Cerebellar cortex (tissue), 1 donor: Measurements from ENCODE around the gene ARF1.

Source experiments
- DNase-seq: peaks from one replicate; pipeline ENCODE4 v3.0.0-alpha.2; 2015; ENCODE audit warnings: low spot score

Gene ARF1

DNA sequence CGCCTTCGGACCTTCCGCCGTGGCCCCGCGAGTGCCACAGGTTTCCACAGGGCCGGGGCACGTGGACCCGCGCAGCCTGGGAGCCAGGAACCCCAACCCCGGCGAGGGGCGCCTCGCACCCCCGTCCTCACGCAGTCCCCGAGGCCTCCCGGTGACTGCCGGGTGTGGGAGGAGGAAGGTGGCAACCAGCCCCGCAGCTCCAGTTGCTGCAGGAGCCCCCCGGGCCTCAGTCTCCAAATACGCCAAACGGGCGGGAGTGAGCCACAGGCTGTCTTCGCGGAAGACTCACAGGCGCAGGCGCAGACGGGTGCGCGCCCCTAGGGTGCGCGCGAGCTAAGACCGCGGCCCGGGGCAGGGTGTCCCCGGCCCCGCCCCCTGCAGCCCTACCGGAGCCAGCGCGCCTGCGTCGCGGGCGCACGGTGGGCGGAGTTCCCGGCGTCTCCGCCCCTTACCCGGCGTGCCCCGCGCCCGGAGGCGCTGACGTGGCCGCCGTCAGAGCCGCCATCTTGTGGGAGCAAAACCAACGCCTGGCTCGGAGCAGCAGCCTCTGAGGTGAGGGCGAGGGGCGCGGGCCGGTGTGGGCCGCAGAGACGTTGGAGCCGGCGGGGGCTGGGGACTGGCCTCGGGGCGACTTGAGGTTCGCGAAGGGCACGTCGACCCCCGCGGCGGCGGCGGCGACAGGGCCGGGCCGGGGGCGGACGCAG lies at the start of gene ARF1:
Gene ARF1, plus strand, starts transcription at position 495 of the 704 bp plus-strand sequence. CDS start 14,407 bp downstream, outside the sequence.
- DNase-seq, result peak; percentile 91

DNA sequence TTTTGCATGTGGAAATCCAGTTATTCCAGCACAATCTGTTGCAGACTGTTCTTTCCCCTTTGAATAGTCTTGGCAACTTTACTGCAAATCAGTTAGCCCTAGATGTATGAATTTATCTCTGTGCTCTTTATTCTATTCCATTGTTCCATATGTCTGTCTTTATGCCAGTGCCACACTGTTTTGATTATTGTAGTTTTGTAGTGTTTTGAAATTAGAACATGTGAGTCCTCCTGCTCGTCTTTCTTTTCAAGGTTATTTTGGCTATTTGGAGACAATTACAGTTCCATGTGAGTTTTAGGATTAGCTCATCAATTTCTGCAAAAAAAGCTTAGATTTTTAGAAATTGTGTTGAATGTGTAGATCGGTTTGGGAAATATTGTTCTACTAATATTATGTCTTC lies 49.1 kb upstream of the ARF1 start:
- no peak for DNase-seq

DNA sequence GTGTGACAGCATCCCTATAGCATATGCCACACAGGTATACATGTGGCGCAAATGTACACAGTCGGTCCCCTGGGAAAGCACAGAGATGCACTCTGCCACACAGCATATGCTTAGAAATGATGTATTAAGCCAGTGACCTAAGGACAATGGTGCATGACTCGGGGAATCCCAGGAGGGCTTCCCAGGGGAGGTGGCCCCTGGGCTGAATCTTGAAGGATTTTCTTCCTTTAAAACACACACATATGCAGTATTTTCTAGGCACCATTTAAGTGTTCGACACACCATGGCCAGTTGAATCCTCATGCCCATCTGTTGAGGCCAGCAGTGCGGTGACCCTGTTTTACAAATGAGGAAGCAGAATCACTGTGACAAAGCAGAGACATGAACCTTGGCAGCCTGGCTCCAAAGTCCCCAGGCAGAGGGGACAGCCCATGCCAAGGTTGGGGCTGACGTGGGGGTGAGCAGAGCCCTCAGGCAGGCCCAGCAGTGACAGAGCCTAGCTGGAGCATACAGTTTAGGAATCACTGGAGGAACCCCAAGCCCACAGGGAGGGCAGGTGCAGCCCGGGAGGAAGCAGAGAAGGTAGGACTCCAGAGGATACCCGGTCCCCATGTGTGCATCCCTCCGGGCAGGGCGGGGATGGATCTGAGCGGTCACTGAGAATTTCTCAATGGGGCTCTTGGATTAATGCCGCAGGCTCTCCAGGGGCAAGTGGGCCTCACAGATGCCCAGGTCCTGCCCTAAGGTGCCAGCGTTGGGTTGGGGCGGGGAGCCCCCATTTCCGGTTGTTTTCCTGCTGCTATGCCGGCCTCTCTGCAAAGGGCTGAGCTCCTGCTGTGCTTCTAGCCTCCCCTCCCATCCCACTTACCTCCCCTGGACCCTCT lies 47.3 kb upstream of the ARF1 start:
- no peak for DNase-seq

DNA sequence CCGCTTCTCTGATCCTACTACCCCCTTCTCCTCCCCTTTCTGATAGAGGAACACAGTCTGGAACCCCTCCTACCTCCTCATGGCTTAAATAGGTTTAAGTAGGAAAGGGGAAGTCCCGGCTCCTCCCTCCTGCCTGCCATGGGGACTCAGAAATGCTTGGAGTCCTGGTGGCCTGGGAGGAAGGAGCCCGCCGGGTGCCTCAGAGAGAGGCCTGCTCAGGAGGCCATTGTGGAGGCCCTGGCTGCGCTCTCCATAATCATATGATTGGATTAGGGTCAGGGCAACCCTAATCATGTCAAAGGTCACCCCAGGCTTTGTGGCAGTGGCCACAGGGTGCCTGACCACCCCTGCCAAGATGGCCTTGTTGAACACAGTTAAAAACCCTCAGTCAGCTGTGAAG lies 46.7 kb upstream of the ARF1 start:
- no peak for DNase-seq

DNA sequence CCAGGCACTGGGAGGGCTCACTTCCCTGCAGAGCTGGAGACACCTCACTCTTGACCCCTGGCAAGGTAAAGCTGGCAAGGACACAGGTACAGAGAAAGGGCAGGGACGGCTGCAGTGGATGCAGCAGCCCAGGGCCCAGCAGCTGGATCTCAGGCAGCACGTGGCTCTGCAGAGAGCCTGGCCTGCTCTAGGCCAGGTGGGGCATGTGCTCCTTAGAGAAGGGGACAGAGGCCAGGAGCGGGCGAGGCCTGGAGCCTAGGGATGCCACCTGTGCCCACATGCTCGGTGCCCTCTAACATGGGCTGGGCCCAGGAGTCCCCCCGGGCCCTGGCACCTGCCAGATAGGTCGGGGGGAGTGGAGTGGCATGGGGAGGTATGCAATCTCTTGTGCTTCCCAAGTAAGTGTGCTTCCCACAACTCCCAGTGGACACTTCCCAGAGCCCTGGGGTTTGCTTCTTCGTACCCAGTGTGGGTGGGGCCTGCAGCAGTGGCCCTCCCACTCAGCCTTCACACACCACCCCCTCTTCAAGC lies 45.7 kb upstream of the ARF1 start:
- no peak for DNase-seq

DNA sequence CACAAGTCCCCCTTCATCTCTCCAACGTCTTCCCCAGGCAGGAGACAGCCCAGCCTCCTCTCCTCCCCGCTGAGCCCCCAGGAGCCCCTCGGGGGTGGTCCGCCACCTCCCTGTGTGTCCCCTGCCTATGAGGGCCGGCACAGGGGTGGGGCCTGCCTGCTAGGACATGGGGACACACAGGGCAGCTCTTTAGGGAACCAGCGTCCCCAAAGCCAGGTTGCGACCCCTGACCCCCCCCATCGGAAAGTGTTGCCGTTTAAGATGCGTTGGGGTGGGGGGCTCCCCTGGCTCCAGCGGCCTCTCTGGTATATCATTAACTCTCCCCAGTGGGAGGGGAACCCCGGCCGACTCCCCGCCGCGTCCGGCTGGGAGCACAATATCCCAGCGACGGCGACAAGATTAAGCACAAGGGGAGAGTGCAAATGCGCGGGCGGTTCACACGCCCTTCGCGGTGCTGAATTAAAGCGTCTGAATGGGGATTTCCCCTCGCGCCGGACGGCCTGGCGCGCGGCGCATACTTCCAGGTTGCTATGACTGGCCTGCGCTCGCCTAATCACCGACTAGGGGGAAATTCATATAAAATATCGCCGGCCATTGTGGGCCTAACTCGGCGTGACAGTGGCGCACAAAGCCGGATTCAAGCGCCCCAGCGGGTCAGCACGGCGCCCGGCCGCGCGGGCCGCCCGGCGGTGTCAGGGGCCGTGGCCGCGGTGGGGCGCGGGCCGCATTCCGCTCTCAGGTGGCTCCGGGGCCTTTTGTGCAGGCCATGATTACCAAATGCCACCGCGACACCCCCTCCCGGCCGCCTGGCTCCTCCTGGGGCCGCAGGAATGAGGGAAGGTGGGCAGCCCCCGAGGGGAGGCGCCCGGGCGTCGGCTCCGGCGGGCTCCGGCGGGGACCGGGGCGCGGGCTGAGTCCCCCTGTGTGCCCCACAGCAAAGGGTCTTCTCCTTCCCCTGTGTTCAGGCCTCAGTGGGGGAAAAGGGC lies 44.8 kb upstream of the ARF1 start:
- DNase-seq, result no peak

DNA sequence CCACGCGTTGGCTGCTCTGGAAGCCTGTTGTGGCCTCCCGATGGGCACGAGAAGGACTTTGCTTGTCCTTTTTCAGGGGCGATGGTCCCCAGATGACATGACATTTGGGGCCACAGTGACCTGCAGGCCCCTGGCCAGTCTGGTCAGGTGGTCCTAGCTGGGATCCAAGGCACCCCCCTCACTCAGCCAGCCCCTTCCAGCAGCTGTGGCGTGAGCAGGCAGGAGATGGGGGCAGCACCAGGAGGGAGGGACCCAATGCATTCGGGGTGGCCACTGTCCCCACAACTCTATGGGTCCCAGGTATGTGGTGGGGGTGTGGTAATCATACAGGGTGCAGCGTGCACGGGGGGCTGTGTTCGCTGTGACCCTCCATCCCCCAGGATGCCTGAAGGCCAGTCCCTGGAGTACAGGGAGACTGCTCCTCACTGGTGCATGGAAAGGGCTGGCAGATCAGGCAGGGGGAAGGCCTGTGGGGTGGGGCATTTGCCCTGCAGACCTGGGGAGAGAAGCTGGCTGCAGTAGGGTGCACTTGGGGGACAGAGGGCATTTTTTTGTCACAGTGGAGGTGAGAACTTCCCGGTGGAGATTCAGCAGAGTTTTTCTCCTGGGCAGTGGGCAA lies 44.0 kb upstream of the ARF1 start:
- no peak for DNase-seq

DNA sequence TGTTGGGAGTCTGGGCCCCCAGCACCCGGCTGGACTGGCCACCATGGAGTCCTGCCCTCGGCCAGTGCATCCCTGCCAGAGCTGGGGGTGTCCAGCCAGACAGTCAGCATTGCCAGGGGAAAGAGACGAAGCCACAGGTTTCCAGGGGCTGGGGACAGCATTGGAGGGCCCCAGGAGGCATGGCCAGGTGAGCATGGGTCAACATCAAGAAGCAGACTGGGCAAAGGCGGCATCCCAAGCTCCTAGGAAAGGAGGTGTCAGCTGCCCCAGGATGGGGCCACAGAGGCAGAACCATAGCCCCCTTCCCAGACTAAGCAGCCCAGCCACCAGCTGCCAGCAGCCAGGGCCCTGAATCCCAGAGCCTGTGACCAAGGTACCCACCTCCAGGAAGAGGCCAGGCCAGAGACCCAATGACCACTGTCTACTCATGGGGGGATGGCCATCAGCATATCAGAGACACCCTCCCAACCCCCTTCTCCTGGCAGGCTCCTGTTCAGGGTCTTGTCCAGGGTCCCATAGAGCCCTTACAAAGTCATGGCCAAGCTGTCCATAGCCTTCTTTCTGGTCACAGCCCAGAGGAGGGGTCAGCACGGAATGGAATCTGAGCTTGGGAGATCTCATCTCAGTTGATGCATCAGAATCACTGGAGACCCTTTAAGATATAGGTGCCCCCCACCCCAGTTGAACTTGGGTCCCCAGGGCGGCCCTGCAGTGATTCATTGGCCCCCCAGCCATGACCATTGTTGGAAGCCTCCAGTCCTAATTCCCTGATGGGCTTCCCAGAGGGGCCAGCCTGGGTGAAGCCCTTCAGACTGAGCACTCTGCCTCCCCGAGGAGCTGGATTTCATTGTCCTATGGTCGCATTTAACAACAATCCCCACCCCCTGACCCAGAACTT lies 43.3 kb upstream of the ARF1 start:
- no peak for DNase-seq

DNA sequence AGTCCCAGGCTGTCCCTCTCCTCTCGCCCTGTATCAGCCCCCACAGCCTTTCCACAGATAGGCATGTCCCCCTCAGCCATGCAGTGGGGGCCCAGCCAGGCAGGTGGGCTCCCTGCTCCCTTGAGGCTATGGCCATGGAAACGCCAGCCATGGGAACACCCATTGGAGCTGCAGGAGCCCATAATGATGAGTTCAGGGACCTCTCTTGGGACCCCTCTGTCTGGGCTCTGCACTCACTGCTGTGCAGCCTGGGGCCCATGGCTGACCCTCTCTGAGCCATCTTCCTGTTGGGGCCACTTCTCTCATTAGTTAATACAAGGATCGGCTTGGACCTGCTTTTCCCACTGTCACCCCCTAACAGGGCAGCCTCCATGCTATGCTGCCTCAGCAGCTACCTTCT lies 42.5 kb upstream of the ARF1 start:
- no peak for DNase-seq

DNA sequence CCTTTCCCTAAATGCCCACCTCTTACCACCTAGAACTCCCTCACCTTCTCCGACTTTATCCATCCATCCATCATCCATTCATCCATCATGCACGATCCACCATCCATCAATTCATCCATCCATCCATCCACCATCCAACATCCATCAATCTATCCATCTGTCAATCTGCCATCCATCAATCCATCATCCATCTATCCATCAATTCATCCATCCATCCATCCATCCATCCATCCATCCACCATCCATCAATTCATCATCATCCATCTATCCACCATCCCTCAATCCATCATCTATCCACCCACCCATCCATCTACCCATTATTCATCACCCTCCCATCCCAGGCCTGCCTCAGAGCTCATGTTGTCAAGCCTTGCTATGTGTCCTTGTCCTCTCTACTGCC lies 41.2 kb upstream of the ARF1 start:
- DNase-seq, result no peak

DNA sequence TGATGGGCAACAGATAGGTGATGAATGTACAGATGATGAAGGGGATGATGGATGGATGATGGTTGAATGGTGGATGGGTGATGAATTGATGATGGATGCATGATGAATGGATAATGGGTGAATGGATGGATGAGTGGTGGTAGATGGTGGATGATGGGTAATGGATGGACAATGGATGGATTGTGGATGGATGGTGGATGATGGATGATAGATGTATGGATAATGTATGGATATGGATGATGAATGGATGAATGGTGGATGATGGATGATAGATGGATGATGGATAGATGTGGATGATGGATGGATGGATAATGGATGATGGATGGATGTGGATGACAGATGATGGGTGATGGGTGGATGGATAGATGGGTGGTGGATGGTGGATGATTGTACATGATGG lies 40.0 kb upstream of the ARF1 start:
- no peak for DNase-seq

DNA sequence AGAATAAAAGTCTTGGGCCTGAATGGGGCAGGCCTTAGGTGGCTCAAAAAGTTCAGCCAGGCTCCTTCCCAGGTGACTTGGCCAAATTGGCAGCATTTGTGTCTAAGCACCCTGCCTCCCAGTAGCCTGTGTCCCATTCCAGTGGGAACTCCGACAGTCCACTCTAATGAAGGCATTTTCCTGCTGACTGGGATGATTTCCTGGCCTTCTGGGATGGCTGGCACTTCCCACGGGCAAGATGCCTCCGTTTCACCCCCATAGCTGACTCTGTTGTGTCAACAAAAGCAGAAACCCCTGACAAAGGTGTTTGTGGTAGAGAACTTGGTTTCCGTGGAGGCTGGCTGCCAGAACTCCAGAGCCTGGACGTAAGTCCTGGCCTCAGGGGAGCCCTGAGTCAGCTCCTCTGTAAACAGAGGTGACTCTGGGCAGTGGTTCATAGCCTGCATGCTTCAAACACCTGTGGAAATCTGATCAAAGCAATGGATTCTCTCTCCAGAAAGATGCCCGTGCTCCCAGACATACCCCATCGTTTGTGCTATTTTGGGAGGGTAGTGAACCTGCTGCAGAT lies 39.1 kb upstream of the ARF1 start:
- no peak for DNase-seq

DNA sequence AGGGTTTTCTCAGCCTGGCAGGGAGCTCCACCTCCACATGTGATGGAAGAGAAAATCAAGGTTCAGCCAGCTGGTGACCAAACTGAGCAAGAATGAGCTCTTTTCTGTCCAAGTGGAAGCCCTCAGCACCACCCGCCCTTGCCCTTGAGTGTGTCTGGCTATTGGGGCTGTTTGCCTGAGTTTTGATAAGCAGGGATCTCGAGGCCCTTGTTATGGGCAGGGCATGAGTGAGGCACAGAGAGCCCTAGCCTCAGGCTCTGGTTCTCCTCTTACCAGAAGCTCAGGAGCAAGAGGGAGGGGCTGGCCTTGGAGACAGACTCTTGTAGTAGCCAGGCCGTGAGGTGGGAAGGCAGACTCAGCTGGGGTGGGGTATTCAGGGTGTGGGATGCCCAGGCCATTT lies 37.5 kb upstream of the ARF1 start:
- DNase-seq, result no peak

DNA sequence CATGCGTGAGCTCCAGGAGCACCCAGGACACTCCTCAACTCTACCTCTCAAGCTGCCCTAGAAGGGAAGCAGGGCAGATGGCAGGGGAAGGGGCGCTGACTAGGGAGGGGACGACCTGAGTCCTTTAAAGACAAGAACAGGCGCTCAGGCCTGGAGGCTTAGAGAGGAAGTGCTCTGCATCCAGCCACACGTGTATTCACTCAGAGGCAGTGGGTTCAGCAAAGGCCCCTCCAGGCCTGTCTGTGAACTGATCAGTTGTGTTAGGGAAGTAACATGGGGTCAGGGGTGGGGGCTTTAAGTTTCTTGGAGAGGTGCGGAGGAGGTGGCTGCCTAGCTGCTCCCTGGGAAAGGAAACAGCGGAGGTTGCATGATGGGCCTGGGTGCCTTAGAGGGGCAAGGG lies 37.1 kb upstream of the ARF1 start:
- no peak for DNase-seq

DNA sequence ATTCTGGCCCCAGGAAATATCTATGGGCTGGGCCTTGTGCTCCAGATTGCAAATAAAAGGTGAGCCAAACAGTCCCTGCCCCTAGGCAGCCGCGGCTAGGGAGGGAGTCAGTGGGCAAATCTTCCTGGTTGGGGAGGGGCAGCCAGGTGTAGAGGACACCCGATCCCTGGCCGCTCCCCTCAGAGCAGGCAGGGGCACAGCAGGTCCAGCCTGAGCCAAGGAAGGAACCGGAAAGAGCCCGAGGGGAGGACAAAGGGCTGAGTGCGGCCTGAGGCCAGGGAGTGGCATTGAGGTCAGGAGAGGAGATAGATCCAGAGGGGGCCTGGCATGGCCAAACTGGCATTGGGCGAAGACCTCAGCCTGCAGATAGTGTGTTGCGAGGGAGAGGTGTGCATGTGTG lies 36.6 kb upstream of the ARF1 start:
- DNase-seq, result no peak

DNA sequence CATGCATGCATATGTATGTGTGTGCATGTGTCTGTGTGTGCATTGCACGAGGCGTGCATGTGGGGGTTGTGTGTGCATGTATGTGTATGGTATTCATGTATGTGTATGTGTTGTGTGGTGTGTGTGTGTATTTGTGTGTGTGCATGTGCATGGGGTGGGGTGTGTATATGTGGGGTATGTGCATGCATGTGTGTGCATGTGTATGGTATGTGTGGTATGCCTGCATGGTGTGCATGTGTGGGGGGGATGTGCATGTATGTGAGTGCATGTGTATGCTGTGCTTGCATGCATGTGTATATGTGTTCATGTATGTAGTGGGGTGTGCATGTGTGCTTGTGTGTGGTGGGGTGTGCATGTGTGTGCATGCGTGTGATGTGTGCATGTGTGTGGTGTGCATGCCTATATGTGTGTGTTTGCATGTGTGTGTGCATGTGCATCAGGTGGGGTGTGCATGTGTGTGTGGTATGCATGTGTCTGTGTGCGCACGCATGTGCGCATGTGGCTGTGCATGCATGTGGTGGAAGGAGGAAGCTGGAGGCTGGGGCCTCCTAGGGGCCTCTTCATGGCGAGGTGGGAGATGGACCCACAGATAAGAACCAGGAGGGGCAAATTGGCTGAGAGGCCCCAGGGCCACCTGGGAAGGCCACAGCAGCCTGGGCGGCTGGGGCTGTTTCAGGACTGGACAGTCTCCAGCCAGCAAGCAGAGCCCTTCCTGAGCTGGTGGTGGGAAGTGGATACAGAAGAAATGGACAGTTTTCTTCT lies 35.9 kb upstream of the ARF1 start:
- DNase-seq, result no peak

DNA sequence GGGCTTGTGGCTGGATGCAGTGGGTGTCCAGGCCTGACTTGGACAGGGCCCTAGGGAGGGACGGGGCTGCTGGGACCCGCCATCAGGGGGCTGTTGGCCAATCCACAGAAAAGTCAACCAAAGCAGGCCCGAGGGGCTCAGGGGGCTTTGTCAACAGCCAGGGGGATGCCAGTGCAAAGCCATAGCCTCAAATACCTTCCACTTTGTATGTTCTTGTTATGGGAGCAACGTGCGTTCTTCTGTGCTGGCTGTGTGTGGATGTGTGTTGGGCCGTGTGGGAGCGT lies 35.4 kb upstream of the ARF1 start:
- no peak for DNase-seq

DNA sequence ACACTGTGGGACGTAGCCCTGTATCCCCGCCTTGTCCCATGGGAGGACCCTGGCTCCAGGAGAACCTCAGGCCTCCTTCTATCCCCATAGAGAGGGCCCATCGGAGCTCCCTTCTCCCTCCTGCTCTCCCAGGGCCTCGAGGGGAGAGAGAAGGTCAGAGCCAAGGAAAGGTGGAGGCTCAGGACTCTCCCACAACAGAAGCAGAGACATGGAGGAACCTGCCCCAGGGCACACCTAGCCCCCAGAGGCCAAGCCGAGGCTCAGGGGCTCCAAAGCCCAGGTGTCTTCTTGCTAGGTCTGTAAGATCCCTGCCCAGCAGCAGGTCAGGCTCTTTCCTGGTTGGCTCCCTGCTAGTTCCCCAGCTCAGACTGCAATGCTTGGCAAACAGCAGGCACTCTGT lies 34.4 kb upstream of the ARF1 start:
- no peak for DNase-seq

DNA sequence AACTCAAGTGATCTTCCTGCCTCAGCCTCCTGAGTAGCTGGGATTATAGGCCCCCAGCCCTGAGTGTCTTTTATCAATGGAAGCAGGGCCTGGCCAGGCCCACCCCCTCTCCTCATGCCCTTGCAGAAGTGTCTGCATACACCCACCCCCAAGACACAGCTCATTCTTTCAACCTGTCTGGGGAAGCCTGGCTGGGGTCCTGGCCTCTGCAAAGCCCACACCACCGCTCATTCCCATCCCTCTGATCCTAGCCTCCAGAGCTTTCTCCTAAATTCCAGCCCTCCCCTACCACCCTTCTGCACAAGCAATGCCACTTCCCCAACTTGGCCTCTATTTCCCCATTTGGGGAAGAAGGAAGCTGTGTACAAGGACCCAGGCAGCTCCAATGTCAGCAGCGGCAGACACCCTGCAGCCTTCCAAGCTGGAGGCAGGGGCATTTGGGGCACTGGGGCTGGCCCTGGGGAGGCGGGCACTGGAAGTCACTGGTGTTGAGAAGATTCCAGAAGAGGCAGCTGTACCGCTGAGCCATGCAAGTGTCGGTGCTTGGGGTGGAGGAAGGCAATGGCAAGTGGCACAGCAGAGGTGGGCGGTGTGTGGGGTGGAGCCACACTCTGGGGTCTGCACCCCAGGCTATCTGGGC lies 33.7 kb upstream of the ARF1 start:
- DNase-seq, result no peak
